HFFc6 (cell line): ENCODE data around the gene PRKCH. TPM values are rescaled to one million over a fixed set of nuclear protein-coding genes. Genes with fewer than 3 reads are reported as not detected.

Experiments
- DNase-seq: peaks from one replicate; pipeline ENCODE4 v3.0.0-alpha.2; 2018
- H3K27ac Mint-ChIP-seq: 2 replicates; pipeline ENCODE4 v1.8.0; 2020; ENCODE audit warnings: mild to moderate bottlenecking, mixed read lengths
- H3K27me3 Mint-ChIP-seq: 2 replicates; pipeline ENCODE4 v1.8.0; 2021; ENCODE audit warnings: mild to moderate bottlenecking, moderate library complexity, mixed read lengths; ENCODE audit not compliant: insufficient read depth
- H3K36me3 Mint-ChIP-seq: 2 replicates; pipeline ENCODE4 v1.8.0; 2021; ENCODE audit warnings: low read depth, mixed read lengths
- H3K4me1 Mint-ChIP-seq: 2 replicates; pipeline ENCODE4 v1.8.0; 2020; ENCODE audit warnings: low read depth, mixed read lengths
- H3K4me3 Mint-ChIP-seq: 2 replicates; pipeline ENCODE4 v1.8.0; 2020; ENCODE audit warnings: mild to moderate bottlenecking, moderate library complexity, mixed read lengths
- H3K9me3 Mint-ChIP-seq: 2 replicates; pipeline ENCODE4 v1.8.0; 2020; ENCODE audit warnings: mild to moderate bottlenecking, mixed read lengths
- CTCF ChIP-seq: fragments of 200-600 bp; sonication (generic); IDR thresholded peaks from 2 replicates; pipeline ENCODE4 v1.5.0; 2021; ENCODE audit warnings: antibody characterized with exemption, mild to moderate bottlenecking
- total RNA-seq, 6 experiments: library from RNA; stranded (reverse); fragmentation: NEBNext Ultra II Directional; extraction: Animal tissue kit (Norgen Biotek cat#: 25700); gene quantifications; 2 replicates in 1 of 6; 3 replicates in 5 of 6; pipeline ENCODE4 v1.2.3, GENCODE V29; 2021

PRKCH gene
- total RNA-seq, 6 experiments from 2014 or later, result 0.17 to 1.2 (median 0.35) TPM

DNA sequence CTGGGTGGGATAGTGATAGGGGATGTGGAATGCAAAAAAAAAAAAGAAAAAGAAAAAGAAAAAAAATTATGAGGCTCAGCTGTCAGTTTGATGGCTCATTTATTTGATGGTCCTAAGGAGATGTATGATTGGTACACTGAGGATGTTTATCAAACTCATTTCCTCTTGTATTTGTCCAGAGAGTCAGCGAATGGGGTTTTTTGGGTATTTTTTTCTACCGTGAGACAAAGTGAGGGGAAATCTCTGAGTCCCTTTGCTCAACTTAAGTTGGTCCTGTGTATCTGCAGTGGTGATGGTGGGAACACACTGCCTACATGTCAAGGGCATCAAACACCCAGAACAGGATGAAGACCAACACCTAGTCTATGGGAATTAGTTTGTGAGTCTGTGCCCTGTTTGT, 197.0 kb downstream of the PRKCH start:
- Mint-ChIP-seq H3K4me3 (no peak overlapping the region), H3K4me1 (peaks cover 40% of the 10 kb centered on the region), H3K27me3 (peaks cover 2% of the 10 kb centered on the region; the same call in 1 of the 2 replicates), H3K27ac (no peak overlapping the region), H3K36me3 (0 out of 2 replicates have a peak, but pooled peaks cover 5% of the 10 kb centered on the region), H3K9me3 (no peaks in the 10 kb centered on the region)
- DNase-seq, result no peak
- no peak for TF ChIP-seq CTCF

GRCh38 chr14:61519106-61519505, 197.7 kb downstream of the PRKCH start:
- peaks cover 2% of the 10 kb centered on the region; the same call in 1 of the 2 replicates for H3K27me3 Mint-ChIP-seq
- TF ChIP-seq CTCF, result no peak
- no peak for DNase-seq
- peaks cover 47% of the 10 kb centered on the region for H3K4me1 Mint-ChIP-seq
- H3K36me3 Mint-ChIP-seq, result 0 out of 2 replicates have a peak, but pooled peaks cover 5% of the 10 kb centered on the region
- no peak overlapping the region for H3K27ac Mint-ChIP-seq
- H3K9me3 Mint-ChIP-seq, result no peaks in the 10 kb centered on the region
- no peak overlapping the region for H3K4me3 Mint-ChIP-seq

DNA sequence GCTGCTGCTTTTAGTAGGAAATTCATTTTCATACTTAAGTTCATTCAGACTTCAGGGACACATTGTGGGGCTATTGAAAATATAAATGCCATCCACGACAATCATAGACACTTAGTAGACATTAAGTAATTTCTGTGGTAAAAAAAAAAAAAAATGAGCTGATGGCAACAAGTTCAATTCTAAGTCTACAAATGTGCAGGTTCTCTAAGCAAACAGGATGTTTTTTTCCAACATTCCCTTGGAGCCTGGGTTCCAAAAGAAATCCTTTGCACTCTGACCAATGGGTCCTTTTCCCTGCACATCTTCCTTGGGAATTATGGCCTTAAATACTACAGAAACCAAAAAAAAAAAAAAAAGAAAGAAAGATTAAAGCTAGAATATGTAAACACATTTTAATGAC, 198.4 kb downstream of the PRKCH start:
- no peak for TF ChIP-seq CTCF
- no peak overlapping the region for H3K4me3 Mint-ChIP-seq
- H3K4me1 Mint-ChIP-seq, result peaks cover 49% of the 10 kb centered on the region
- no peak overlapping the region for H3K27ac Mint-ChIP-seq
- H3K36me3 Mint-ChIP-seq, result 0 out of 2 replicates have a peak, but pooled peaks cover 5% of the 10 kb centered on the region
- H3K27me3 Mint-ChIP-seq, result peaks cover 2% of the 10 kb centered on the region; the same call in 1 of the 2 replicates
- no peaks in the 10 kb centered on the region for H3K9me3 Mint-ChIP-seq
- no peak for DNase-seq

DNA sequence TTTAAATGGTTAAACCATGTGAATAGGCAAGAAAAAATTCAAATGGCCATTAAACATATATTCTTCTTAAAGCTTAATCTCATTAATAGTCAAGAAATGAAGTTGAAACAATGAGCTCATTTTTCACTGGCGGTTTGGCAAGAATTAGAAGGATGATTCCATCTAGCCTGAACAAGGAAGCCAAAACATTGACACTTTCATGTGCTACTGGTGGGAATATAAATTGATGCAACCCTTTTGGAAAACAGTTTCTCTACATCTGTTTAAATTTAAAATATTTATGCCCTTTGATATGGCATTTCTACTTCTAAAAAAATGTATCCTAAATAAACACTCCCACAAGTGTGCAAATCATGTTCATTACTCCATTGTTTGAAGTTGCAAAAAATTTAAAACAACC, 199.2 kb downstream of the PRKCH start:
- no peak for TF ChIP-seq CTCF
- Mint-ChIP-seq H3K4me3 (no peak overlapping the region), H3K9me3 (no peaks in the 10 kb centered on the region), H3K36me3 (0 out of 2 replicates have a peak, but pooled peaks cover 5% of the 10 kb centered on the region), H3K27ac (no peak overlapping the region), H3K27me3 (peaks cover 2% of the 10 kb centered on the region; the same call in 1 of the 2 replicates), H3K4me1 (peaks cover 57% of the 10 kb centered on the region)
- DNase-seq, result no peak

DNA sequence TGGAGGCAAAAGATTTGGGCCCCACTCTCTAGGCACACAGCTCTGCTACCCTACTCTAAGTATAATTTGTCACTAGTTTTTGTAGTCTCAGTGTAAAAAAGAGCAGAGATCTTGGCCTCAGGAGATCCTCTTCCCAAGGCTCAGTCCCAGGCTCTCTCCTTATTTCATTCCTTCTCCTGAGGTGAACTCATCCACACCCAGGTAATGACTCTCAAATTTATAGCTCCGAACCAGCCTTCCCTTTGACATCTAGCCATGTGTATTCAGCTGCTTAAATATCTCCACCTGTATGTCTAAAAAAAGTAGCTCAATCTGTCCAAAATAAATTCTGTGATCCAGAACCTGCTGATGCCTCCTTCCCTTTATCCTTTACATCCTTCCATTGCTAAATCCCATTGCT, 200.4 kb downstream of the PRKCH start:
- no peak for DNase-seq
- H3K4me1 Mint-ChIP-seq, result peaks cover 58% of the 10 kb centered on the region
- no peak overlapping the region for H3K4me3 Mint-ChIP-seq
- no peaks in the 10 kb centered on the region; the same call in 1 of the 2 replicates for H3K27me3 Mint-ChIP-seq
- 0 out of 2 replicates have a peak, but pooled peaks cover 5% of the 10 kb centered on the region for H3K36me3 Mint-ChIP-seq
- H3K9me3 Mint-ChIP-seq, result no peaks in the 10 kb centered on the region
- TF ChIP-seq CTCF, result no peak
- H3K27ac Mint-ChIP-seq, result no peak overlapping the region
